ENCODE results near the gene ARHGEF11. TPM values are rescaled to one million over a fixed set of nuclear protein-coding genes. Genes with fewer than 3 reads are reported as not detected.
A peak's percentile ranks its signal among the peaks of the same experiment; 100 is the strongest.

Gene ARHGEF11
- total and polyA plus RNA-seq, 10 donors, result 3.4 to 65.3 (median 42.7) TPM

DNA sequence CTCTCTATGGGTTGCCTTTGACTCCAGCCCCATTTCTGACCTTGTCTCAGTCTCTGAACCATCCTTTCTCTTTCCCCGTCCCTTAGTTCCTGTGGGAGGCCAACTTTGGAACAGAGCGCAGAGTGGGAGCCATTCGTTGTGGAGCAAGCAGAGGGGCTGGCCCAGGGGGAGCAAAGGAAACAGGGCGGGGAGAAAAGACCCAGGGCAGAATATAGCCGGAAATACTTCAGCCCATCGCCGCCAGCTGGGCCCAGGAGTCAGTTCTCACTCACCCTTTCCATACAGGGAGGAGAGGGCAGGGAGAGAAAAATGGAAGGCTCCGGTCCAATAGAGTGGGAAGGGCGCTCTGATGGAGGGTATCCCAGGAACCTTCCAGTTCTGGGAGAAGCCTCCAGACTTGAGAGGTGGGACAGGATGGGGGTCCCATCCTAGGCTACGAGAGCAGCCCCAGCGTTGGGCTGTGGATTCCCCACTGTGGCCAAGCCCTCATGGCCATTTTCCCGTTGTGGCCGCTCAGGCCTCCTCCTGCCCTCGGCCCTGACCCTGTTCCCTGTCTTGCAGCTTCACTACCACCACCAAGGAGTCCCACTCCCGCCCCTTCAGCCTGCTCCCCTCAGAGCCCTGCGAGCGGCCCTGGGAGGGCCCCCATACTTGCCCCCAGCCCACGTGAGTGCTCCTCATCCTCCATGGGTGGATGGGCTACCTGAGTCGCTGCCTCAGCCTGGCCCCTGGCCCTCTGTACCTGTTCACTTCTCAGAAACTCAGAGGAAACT, 141.2 kb downstream of the ARHGEF11 start:
- H3K9me3 ChIP-seq, result no peaks in the 10 kb centered on the region
- TF ChIP-seq POLR2AphosphoS5 (IDR thresholded peaks at IDR 0.05) (no peak), CTCF (IDR thresholded peaks at IDR 0.05 in 8 of 11, conservative IDR thresholded peaks at IDR 0.05 in 3 of 11) (no peak), POLR2A (IDR thresholded peaks at IDR 0.05) (no peak)
- peak overlapping the region in 7 of 8 donors; percentile 41 to 89 (median 52) for H3K27ac ChIP-seq
- H3K27me3 ChIP-seq (replicated peaks in 1 of 7), result peaks cover 0 to 19% (median 0%) of the 10 kb centered on the region in 7 donors
- no peak overlapping the region for H3K4me3 ChIP-seq
- 64 to 80% (median 79%) methylated on average over 18 to 19 of the region's 19 CpGs for WGBS, 5 donors
- peaks cover 3 to 77% (median 29%) of the 10 kb centered on the region in 6 donors for H3K4me1 ChIP-seq
- DNase-seq, result no peak
- intact Hi-C loops (cut with DNase I; ENCODE audit: low total_unique reads), result no loop called here
- H3K36me3 ChIP-seq, result peaks cover 0 to 34% (median 1%) of the 10 kb centered on the region in 6 donors

- H3K4me1 ChIP-seq, result peaks cover 5 to 85% (median 37%) of the 10 kb centered on the region in 6 donors
- TF ChIP-seq CTCF (IDR thresholded peaks at IDR 0.05 in 8 of 11, conservative IDR thresholded peaks at IDR 0.05 in 3 of 11) (no peak), POLR2AphosphoS5 (IDR thresholded peaks at IDR 0.05) (no peak), POLR2A (IDR thresholded peaks at IDR 0.05) (no peak)
- peak overlapping the region in 6 of 8 donors; percentile 44 to 89 (median 58) for H3K27ac ChIP-seq
- no peak overlapping the region for H3K4me3 ChIP-seq
- H3K9me3 ChIP-seq, result no peaks in the 10 kb centered on the region
- intact Hi-C loops (cut with DNase I; ENCODE audit: low total_unique reads), result no loop called here
- 74 to 85% (median 79%) methylated on average over 15 of the region's 15 CpGs for WGBS, 5 donors
- H3K36me3 ChIP-seq, result peaks cover 0 to 26% (median 0%) of the 10 kb centered on the region in 6 donors
- no peak for DNase-seq
- peaks cover 0 to 25% (median 0%) of the 10 kb centered on the region in 7 donors for H3K27me3 ChIP-seq (replicated peaks in 1 of 7)
These were observed 142.0 kb downstream of the ARHGEF11 start for GRCh38 chr1:156903328-156904091.

DNA sequence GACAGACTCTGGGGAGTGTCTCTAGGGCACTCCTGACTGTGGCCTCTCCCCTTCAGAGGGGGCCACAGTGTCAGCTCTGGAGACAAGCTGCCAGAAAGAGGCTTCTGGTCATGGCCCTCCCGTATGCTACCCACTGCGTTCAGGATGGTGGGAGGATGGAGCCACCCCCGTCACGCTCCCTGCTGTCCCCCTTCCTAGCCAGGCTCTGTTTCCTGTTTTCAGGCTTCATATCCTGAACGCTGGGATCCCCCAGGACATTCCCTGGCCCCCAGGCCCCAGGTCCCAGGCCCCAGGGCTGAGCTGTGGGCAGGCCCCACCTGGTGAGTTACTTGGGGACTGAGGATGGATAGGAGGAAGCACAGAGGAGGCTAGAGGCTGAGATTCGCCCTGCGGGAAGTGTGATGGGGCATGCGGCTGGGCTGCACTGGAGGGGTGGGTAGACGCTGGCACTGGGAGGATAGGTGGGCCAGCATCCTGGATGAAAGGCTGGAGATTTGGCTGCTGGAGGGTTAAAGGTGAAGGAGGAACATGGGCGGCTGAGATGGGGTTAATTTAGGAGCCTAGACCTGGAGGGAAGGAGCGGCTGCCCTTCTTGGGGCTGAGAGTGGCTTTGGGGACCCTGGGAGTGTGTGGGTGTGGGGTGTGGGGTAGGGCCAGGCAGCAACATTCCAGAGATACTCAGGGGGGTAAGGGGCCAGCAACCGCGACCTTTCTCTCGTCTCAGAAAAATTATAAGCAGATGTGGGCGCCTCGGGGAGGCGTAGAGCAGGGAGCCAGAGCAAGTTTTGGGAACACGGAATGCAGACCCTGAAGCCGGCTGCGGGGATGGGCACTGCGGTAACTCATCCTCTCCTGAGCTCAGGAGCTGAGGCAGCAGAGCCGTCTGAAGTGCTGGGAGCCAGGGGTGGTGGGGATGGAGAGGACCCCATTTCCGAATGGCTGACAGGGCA, 143.3 kb downstream of the ARHGEF11 start:
- WGBS, 5 donors, result 66 to 81% (median 77%) methylated on average over 22 to 23 of the region's 23 CpGs
- TF ChIP-seq POLR2A (IDR thresholded peaks at IDR 0.05), result no peak
- TF ChIP-seq CTCF (IDR thresholded peaks at IDR 0.05 in 8 of 11, conservative IDR thresholded peaks at IDR 0.05 in 3 of 11), result no peak
- no peak for TF ChIP-seq POLR2AphosphoS5 (IDR thresholded peaks at IDR 0.05)
- H3K9me3 ChIP-seq, result no peaks in the 10 kb centered on the region
- H3K36me3 ChIP-seq, result peaks cover 0 to 14% (median 0%) of the 10 kb centered on the region in 6 donors
- H3K27me3 ChIP-seq (replicated peaks in 1 of 7), result peaks cover 0 to 36% (median 0%) of the 10 kb centered on the region in 7 donors
- H3K4me1 ChIP-seq, result peaks cover 7 to 94% (median 47%) of the 10 kb centered on the region in 6 donors
- DNase-seq, result no peak
- H3K4me3 ChIP-seq, result no peak overlapping the region
- peak overlapping the region in 5 of 8 donors; percentile 15 to 89 (median 68) for H3K27ac ChIP-seq
- intact Hi-C loops (cut with DNase I; ENCODE audit: low total_unique reads), result no loop called here

Data from spleen (tissue), 11 donors.